ENCODE results near the gene ITGB3.

The ITGB3 gene

DNA sequence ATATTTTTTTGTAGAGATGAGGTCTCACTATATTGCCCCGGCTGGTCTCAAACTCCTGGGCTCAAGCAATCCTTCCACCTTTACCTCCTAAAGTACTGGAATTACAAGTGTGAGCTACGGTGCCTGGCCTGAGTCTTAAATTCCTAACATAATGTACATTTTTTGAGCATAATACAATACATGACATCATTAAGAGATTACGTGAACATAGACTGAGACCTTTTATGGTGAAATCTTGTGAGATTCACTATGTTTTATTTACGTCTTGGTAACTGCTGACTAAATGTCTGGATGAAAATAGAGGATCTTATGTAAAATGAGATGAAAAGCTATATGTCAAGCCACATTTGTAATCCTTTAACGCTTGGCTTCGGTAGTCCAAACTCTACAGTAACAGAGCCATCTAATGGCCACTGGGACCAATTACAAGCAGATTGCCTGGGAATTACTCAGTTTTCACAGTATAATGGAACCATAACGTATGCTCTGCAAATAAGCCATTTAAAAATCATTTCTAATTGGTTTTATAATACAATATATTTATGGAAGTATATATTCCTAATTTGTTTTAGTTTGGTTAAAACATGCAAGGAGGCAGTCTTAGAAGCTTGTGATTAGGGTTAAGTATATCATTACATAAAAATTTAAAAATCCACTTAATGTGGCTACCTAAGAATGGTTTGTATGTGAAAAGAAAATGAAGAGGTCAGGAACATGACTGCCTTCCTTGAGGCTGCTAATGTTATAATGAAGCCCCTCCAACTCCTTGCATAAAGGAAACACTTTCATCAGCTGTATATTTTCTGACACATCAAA, 62.0 kb downstream of the ITGB3 start:
- no peak overlapping the region for H3K4me3 ChIP-seq (ENCODE audit: low read length)
- DNase-seq (ENCODE audit: low read depth) = peak; percentile 95
- TF ChIP-seq, protein P1, sequence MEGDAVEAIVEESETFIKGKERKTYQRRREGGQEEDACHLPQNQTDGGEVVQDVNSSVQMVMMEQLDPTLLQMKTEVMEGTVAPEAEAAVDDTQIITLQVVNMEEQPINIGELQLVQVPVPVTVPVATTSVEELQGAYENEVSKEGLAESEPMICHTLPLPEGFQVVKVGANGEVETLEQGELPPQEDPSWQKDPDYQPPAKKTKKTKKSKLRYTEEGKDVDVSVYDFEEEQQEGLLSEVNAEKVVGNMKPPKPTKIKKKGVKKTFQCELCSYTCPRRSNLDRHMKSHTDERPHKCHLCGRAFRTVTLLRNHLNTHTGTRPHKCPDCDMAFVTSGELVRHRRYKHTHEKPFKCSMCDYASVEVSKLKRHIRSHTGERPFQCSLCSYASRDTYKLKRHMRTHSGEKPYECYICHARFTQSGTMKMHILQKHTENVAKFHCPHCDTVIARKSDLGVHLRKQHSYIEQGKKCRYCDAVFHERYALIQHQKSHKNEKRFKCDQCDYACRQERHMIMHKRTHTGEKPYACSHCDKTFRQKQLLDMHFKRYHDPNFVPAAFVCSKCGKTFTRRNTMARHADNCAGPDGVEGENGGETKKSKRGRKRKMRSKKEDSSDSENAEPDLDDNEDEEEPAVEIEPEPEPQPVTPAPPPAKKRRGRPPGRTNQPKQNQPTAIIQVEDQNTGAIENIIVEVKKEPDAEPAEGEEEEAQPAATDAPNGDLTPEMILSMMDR (conservative IDR thresholded peaks at IDR 0.05; ENCODE audit: low read depth, low read length) = peak; percentile 81

DNA sequence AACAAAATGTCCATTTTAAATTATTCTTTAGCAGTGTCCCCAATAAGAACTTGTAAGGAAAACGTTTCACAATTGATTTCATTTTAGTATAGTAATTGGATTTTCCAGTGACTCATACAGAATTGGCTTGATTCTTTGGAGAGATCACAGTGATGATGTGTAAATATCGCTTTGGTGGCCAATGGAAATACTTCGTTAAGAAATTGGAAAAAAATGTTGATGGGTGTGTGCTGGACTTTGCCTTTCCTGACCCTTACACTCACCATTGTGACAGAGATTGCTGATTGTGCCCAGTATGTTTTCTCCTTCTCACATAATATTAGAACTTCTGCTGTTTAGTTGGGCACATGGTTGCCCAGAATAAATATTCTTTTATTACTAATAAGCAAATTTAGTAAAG, 62.7 kb downstream of the ITGB3 start:
- no peak overlapping the region for H3K4me3 ChIP-seq (ENCODE audit: low read length)
- TF ChIP-seq, protein P1 (conservative IDR thresholded peaks at IDR 0.05; ENCODE audit: low read depth, low read length) = no peak
- DNase-seq (ENCODE audit: low read depth) = peak; percentile 68

DNA sequence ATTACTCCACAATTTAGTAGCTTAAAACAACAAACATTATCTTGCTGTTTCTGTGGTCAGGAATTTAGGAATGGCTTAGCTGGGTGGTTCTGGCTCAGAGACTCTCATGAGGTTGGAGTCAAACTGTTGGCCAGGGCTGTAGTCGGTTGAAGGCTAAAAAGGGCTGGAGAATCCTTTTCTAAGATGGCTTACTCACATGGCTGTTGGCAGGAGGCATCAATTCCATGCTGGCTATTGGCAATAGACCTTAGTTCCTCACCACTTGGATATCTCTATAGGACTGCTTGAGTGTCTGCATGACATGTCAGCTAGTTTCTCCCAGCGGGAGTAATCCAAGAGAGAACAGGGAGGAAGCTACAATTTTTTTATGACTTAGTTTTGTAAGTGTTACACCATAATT, 63.5 kb downstream of the ITGB3 start:
- H3K4me3 ChIP-seq (ENCODE audit: low read length) = no peak overlapping the region
- DNase-seq (ENCODE audit: low read depth) = no peak
- TF ChIP-seq, protein P1 (conservative IDR thresholded peaks at IDR 0.05; ENCODE audit: low read depth, low read length) = no peak

DNA sequence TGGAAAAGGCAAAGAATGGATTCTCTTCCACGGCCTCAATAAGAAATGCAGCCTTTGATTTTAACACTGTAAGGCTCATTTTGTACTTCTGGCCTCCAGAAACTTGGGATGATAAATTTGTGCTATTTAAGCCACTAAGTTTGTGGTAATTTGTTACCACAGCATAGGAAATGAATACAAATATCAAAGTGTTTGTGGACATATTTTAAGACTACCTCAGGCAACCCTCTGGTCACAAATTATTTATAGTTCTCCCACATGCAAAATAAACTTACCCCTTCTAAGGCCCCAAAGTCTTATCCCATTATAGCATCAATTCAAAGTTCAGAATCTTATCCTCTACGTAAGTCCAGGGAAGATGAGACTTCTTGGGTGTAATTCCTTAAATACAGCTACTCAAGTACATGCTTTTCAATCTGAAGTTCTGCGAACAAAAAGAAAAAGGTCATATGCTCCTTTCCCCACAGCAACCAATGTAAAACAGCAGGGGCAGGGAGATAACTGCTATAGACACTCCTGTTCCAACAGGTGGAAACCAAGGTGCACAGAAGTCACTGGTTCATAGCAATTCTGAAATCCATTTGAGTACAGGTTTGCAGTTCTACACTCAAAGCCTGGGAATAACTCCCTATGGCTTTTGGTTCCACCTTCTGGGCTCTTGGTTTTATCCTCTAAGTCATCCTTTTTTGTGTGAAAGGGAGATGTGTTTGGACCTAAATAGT, 64.7 kb downstream of the ITGB3 start:
- no peak for DNase-seq (ENCODE audit: low read depth)
- TF ChIP-seq, protein P1 (conservative IDR thresholded peaks at IDR 0.05; ENCODE audit: low read depth, low read length) = no peak
- H3K4me3 ChIP-seq (ENCODE audit: low read length) = no peak overlapping the region

DNA sequence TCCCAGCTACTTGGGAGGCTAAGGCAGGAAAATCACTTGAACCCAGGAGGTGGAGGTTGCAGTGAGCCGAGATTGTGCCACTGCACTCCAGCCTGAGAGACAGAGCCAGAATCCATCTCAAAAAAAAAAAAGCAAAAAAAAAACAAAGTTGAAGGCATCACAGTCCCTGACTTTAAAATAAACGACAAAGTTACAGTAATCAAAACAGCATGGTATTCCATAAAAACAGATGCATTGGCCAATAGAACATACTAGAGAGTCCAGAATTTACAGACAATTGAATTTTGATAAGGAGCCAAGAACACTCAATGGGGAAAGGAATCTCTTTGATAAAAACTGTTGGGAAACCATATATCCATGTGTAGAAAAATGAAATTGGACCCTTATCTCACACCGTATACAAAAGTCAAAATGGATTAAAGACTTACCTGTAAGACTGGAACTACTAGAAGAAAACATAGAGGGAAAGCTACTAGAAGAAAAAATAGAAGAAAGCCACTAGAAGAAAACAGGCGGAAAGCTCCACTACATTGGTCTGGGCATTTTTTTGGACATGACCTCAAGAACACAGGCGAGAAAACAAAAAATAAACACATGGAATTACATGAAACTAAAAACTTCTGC, 67.4 kb downstream of the ITGB3 start:
- TF ChIP-seq, protein P1 (conservative IDR thresholded peaks at IDR 0.05; ENCODE audit: low read depth, low read length) = no peak
- DNase-seq (ENCODE audit: low read depth) = no peak
- H3K4me3 ChIP-seq (ENCODE audit: low read length) = no peak overlapping the region

DNA sequence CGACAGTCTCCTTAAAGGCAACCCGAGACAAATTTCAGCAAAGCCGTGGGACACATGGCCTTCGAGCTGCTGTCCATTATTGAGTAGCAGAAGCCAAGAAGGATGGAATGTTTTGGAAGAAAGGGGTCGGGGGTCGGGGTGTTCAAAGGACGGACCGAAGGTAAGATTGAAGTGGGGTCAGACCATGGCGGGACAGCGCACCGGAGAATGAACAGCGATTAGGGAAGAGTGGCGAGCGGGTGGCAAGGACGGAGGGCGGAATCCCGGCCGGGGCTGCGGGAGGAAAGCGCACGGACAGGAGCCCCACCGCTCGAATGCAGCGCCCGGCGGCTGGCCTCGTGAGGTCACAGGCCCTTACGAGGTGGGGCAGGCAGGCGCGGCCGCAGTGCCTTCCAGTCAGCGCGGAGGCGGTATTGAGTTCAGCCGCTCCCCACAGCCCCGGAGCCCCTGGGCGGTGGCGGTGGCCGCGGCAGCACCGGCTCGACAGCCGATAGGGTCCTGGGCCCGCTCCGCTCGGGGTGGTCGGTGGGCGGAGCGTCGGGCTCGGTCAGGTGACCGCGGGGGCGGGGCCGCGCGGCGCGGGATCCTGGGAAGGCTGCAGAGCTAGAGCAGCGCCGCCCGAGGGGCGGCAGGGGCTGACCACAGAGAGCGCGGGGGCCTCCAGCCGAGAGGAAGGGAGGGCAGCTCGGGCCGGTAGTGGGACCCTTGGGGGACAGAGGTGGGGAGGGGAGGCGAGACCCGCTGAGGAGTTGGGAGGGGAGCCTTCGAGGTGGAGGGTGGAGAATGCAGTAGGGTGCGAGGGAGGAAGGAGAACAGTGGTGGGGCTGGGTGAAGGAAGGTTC, 70.0 kb downstream of the ITGB3 start, which contains the start of gene EFCAB13:
TSS of gene EFCAB13 (plus strand) at position 574 of the 842 bp plus-strand sequence. CDS start 4,399 bp downstream, outside the sequence.
- H3K4me3 ChIP-seq (ENCODE audit: low read length) = peak within 1 kb of the TSS; percentile 61
- TF ChIP-seq, protein P1 (conservative IDR thresholded peaks at IDR 0.05; ENCODE audit: low read depth, low read length) = no peak
- DNase-seq (ENCODE audit: low read depth) = peak; percentile 48
